NCI-H1092 (cell line): ENCODE measurements around the gene TACC2.

ENCODE experiments used
- DNase-seq: peaks from one replicate; lab custom pipeline; 2025; lab: John Stamatoyannopoulos, UW

Gene TACC2

DNA sequence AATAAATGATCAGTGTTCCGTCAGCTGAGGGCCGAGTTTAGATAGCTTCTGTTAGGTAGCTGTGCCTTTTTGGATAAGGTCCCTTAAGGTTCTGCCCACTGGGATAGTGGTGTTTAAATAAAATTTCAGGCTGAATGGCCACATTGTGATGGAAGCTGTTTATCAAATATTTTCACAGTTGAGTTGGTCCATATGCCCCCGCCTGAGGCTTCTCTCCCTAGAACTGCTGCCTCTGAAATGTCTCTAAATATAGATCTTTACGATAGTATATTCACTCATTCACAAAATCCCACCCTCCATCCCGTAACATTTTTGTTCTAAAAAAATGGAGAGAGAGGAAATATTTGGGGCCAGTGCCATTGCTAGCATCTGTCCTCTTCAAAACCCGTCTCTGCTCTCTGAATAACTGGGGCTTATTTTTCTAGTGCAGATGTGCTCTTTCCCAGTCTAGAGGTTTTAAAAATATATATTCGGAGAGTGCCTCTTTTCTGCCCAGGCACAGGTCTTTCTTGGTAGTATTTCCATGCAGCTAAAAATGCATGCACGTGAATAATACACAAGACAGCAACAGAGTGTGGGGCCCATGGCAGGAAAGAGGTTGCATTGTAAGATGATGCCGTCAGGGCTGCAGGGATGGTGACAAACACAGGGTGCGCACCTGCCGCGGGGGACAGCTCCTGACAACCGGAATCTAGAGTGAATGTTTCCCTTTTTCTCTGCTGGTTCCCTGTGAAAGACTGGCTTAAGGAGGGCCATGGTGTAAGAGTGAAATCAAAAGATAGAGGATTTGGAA, 176.7 kb downstream of the TACC2 start:
- DNase-seq: no peak

DNA sequence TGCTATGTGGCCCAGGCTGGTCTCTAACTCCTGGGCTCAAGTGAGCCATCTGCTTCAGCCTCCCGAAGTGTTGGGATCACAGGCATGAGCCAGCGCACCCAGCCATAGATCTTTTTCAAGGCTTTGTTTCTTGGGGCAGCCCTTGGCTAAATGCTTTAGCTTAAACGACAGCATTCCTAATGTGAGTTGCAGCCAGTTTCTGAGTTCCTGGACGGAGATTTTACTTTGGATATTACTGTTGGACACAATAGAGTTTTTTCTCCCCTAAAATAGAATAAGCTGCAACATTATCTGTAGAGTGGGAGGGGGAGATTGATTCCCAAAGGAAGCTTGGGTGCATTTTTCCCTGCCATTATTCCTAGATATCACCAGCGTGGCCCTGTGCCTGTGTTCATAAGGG, 179.1 kb downstream of the TACC2 start:
- DNase-seq: no peak

DNA sequence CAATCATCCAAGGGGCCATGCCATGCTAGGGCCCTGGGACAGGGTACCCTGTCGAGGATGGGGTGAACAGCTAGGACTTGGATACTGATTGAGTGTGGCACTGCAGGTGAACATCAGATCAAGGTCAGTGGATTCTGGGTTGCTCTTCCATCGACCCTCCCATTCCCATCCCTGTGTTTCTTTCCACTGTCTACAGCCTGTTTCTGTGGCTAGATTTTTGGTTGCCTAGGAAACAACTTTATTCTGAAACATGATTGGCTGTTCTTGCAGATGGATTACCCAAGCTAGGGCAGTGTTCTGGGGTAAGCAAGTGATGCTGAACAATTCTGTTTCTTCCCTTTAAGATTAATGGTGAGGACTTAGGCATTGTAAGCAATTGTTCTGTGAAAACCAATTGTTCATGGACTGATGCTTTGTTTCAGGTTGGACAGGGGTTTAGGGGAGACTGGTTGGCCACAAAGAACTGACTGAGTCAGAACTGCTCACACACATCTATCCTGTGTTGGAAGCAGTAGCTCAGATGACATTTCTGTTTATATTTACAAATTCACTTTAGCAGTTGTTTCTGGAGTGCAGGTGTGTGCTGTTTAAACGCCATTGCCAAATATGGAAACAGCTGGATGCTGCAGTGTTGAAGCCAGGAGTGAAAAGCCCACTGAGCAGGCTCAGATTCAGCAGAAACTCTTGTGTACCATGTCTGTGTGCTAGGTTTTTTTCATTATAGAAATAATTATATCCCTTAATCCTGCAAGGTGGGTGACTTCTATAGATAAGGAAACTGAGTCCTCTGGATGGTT, 179.8 kb downstream of the TACC2 start:
- DNase-seq: no peak

DNA sequence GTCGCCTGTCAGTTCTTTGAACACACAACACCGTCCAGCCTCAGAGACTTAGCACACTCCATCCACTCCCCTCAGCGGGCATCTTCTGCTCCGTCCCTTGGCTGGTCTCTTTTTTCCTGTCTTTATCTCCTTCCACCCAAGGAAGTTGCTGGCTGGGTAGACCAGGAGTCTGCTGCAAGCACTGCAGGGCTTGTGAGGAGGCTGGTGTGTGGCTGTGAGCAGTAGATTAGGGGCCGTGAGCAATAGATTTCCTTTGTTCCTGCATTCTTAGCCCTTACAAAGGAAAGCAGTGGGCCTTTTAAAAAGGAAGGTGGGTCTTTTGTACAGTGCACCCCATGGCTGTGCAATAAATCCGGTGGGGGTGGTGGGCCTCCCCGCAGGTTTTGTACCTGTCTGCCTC, 181.8 kb downstream of the TACC2 start:
- no peak for DNase-seq

DNA sequence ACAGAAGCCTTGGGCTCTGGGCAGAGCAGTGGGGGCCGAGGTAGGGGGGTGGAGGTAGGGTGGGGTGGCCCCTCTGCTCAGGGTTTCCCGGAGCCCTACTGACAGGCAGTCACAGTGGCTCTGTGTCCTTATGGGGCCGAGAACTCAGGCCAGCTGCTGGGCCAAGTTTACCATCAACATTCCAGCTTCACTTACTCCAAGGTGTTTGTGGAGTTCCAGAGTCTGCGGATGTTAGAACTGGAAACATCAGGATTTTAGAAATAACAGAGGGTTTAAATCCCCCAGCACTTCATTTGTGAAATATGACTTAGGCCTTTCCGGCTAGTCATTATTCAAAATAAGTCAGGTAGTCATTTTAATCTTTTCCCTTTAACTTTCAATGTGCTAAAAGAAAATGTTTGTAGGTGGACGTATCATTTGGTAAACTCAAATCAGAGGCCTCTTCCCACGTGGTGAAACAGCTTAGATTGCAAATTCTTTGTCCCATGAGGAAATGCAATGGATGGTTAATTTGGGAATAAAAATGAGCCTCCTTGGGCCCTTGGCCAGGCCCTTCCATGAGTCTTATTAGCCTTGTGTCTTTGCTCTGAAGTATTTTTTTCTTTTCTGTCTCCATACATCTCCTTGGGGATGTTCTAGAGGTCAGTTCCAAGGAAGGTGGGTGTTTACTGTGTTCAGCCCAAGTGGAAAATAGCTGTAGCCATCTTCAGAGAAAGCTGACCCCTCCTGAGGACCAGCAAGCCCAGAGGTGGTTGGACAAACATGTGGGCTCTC, 182.5 kb downstream of the TACC2 start:
- no peak for DNase-seq

DNA sequence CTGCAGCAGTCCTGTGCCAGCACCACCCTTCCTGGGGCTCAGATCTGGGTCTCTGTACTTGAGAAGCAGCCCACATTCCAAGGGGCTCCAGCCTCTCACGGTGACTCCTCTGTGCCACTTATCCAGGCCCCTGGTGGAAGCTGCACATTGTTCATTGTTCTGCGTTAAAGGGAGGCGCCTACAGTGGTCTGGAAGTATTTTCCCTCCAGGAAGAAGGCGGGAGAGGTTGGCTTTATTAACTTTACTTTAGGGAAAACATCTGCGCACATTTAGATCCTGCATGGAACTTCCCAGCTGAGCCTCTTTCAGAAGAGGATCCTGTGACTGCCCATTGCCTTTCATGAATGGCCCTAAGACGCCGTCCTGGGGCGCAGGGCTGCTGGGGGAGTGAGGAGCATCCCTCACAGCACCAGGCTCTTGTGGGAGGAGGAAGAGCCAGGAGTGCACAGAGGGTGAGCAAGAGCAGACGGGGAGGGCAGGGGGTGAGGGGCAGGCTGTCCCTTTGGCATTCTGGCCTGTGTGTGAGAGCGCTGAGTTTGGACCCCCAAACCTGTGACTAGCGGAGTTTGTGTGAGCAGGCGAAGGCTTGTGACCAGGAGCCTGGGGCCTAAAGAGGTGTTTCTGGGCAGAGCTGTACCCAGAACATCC, 183.5 kb downstream of the TACC2 start:
- DNase-seq: no peak

DNA sequence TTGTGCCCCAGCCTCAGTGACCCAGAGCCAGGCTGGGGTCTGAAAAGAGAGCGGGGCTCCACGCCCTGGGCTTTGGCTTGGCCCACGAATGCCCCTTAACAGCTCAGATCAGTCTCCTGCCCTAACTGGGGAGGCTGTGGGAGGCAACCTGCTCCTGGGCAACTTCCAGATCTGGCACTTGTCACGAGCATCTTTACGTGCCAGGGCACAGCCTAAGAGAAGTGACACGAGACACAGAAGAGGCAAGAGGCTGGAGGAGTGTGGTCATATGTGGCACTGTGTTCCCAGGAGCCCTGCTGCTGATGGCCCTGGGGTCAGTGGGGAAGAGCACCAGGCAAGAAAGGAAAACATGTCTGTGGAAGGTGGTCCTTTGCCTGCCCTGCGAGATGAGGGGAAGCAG, 184.4 kb downstream of the TACC2 start:
- no peak for DNase-seq

DNA sequence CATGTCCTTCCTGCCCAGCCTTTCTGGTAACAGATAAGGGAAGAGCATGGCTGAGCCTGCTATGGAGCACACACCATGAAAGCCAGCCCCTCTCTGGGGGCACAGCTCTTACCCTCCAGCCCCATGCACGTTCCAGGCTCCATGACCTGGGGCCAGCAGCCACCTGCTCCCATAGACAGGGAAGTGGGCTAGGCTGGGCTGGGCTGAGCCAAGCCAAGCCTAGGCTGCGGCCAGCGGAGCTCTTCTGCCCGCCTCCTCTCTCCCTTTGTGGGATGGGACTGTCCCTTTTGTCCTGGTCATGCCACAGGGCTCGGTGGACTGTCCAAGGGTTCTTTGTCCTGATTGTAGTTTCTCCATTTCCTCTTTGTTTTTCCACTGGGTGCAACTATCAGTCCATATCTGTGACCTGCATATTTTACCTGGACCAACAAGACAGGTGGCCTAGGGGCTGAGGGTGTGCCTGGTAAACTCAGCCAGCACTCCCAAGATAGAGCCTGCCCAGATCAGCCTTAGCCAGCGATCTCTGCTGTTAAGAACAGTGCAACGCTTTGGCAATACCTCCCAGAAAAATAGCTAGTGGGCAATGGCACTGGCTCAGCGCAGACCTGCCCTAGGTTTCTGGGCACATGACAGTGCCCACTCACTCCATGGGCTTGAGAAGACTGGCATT, 184.9 kb downstream of the TACC2 start:
- DNase-seq: no peak

DNA sequence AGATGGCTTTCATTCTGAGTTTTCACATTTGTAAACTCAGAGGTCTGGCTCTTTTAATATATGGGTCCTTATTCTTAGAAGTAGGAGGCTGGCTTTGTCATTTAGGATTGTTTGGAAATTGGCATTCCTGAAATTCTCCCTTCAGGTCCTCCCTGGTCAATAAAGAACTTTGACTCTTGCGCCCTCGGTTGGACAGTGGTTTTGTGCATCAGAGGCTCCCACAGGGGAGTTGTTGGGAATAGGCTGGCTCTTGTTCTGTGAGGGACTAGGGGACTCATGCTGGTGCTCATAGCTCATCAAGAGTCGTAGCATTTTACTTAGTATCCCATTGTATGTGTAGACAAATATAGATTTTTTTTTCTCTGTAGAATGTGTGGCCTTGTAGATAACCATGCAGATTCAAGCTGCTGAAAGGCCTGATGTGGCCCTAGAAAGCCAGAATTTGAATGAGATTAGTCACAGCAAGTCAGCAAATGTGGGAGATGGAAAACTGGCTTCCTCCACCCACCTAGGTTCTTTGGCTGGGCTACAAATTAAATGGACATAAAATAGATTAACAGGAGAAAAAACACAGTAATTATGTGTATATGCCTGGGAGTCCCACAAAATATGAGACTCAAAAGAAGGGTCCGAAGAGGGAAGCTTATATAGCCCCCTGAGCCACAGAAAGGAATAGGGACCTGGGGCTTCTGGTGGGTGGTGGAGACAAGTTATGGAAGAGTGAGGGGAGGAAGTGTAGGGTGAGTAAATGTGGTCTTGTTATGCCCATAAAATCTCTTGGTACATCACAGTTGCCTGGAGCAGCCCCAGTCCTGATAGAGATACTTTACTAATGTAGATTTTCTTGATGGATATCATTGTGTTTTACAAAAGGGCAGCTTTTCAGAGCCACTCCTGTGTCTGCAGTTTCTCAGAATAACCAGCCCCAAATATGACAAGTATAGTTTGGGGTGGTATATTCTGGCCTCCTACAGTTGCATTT, 187.6 kb downstream of the TACC2 start:
- DNase-seq: no peak

DNA sequence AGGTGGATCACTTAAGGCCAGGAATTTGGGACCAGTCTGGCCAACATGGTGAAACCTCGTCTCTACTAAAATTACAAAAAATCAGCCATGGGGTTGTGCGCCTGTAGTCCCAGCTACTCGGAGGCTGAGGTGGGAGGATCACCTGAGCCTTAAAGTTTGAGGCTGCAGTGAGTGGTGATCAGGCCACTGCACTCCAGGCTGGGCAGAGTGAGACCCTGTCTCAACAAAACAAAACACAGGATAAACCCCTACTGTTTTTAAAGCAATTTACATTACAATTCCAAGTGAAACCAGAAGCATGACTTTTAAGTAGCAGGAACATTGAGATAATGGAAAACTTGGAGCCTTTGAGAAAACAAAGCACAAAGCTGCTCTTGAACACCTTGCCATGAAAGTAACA, 189.7 kb downstream of the TACC2 start:
- DNase-seq: no peak

DNA sequence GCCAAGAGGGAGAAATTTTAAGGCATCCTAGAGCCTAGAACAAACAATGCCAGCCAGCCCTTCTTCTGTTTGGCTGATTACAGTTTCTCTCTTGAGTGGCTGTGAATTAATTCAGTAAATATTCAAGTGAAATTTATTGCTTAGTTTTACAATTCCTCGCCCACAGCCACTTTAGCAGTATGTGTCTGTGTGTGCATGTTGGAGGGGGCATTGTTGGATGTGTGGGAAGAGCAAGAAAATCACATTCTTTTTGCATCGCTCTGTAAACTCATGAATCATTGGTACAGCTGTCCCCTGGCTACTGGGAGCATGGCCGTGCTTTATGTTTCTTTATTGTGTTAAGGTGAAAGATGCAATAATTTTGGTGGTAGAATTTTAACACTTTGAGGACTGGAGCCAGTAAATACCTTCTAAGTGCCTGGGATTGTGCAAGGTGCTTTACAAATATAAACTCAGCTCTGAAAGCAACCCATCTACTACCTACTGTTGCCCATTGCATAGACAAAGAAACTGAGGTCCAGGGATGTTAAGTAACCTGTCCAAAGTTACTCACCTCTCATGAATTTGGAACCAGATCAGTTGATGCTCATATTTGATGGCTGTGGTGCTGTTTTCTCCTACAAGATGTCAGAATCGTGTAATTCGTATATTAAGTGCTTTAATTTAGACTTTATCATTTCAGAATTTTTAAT, 192.2 kb downstream of the TACC2 start:
- DNase-seq: no peak

DNA sequence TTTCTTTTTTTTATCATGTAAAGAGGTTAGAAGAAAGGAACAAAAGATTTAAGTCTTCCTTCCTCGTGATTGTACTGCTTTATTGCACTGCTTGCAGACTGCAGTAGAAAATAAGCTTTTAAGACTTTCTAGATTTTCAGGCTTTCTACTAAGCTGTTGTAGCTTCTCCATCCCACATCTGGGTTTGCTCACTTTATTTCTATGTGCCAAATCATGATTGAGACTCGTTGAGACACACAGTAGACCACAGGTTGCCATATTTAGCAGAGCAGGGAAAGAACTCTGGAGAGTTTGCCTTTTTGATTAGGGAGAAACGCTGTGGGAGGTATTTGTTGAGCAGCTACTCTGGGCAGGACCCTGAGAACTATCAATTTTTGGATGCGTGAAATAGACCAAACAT, 192.9 kb downstream of the TACC2 start:
- no peak for DNase-seq

DNA sequence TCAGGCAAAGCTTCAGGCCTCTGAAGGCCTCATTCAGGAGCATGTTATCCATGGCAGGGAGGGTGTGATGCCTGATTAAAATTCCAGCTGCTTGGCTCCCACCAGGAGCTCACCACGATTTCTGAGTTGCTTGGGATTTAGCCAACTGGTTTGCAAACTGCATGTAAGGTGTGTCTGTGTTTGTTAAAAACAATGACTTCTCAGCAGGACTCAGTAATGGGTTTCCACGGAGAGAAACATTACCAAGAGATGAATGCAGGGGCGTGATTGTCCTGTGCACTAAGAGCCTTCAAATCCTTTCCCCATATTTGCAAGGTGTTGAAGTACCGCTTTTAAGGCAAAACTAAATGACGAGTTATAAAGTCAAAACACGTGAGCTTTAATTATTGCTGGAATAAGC, 193.3 kb downstream of the TACC2 start:
- DNase-seq: no peak

DNA sequence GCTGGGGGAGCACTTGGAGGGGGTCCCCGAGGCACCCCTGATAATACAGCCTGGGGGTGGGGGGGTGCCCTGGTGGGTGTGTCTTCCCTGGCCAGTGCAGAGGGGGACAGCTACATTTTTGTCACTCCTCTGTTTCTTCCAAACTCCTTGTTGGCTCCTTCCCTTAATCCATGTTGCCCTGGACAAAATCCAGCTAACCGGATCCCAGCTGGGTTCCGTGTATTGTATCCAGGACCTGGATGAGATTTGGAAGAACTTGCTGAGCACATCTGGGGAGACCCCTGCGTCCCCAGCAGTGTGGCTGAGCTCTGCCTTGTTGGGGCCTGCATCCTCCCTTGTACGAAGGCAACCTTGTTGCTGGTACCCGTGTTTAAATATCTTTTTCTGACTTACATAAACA, 195.3 kb downstream of the TACC2 start:
- no peak for DNase-seq

DNA sequence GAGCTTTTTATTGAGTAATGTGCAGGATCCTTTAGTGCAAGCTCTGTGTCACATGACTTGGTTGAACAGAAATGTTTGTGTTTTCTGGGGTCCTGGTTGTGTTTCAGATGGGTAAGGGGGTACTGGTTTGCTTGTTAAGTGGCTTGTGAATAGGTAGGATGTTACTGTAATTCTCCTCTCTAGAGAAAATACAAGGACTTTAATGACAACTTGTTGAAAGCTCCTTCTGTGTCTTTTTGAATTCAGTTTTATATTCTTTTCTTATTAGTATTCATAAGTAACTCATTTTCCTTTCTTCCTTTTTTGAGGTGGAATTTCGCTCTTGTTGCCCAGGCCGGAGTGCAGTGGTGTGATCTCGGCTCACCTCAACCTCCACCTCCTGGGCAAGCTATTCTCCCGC, 196.7 kb downstream of the TACC2 start:
- no peak for DNase-seq

DNA sequence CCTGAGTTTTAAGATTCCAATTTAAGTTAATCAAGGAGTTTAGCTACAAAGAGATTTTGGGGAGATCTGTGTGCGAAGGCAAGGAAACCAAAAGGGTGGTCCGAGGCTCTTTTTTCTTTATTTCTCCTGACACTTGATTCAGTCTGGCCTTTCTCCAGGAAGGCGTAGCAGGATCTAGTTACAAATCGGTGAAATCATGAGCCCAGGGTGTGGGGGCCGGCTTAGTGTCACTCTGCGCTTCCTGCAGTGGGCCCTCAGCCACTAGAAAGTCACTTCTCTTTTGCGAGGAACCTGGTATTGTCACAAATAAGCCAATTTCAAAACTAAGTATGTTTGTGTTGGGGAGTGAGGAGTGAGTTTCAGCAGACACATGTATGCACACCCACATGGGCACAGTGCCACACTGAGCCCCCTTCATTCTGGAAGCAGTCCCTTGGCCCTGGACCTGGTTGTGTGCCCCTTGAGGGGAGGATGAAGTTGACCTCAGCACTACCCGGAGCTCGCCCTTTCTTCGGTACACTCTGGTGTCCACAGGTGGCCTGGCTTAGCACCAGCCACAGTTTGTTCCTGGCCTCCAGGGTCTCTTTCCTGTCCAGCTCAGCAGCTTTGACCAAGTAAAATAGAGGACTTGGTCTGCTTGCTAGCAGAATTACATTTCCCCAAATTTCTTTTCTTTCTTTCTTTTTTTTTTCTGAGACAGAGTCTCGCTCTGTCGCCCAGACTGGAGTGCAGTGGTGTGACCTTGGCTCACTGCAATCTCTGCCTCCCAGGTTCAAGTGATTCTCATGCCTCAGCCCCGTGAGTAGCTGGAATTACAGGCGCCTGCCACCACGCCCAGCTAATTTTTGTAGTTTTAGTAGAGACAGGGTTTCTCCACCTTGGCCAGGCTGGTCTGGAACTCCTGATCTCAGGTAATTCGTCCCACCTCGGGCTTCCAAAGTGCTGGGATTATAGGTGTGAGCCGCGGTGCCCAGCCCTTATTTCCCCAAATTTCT, 198.2 kb downstream of the TACC2 start:
- DNase-seq: no peak

DNA sequence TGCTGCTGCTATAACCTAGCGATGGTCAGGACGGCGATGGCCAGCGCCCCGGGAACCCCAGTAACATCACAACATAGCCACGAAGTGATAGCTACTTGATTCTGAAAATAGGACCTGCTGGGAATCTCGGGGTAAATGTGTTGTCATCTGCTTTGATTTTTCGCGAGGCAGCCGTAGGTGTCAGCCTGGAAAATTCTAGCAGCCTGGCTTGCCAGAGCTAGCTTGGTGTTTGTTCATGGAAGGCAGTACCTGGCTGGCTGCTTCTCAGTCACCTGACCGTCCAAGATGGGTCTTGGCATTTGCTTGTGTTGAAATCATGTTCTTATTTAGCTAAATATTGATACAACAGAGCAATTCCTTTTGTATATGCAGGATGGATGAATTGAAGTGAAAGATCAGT, 199.7 kb downstream of the TACC2 start:
- DNase-seq: no peak

DNA sequence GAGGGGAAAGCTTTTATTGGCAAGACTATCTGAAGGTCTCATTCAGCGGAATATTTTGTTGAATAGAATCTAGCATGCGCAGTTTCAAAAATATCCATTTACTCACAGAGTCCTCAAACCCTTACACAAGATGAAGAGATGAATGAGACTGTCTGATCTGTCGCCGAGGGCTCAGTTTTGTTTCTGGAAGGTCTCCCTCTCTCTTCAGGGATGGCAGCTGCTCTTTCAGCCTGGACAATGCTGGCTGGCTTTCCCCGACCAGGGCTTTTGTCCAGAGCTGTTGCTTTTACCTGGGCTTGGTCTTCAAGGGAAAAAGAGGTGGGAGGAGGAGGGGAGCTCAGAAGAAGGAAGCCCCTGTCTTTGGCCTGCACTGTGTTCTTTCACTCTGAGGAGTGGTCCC, 200.2 kb downstream of the TACC2 start:
- no peak for DNase-seq
